HG02642 (cell line): Measurements from ENCODE around the gene PLPP7.

Experiments used
- ATAC-seq: cut with Tn5 transposase; IDR thresholded peaks from one replicate; pipeline ENCODE4 v1.9.1; 2021; ENCODE audit warnings: mild to moderate bottlenecking; ENCODE audit not compliant: unreplicated experiment, poor library complexity

PLPP7 gene

DNA sequence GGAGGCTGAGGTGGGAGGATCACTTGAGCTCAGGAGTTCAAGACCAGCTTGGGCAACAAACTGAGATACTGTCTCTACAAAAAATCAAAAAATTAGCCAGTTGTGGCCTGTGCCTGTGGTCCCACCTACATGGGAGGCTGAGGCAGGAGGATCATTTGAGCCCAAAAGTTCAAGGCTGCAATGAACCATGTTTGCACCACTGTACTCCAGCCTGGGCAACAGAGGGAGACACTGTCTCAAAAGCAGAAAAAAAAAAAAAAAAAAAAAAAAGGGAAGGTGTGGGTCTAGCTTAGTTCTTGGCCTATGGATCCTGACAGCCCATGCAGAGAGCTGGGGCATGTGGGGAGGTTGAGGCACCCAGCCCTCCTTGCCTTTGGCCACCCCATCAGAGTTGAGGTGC, 10.9 kb downstream of the PLPP7 start:
- ATAC-seq = no peak

DNA sequence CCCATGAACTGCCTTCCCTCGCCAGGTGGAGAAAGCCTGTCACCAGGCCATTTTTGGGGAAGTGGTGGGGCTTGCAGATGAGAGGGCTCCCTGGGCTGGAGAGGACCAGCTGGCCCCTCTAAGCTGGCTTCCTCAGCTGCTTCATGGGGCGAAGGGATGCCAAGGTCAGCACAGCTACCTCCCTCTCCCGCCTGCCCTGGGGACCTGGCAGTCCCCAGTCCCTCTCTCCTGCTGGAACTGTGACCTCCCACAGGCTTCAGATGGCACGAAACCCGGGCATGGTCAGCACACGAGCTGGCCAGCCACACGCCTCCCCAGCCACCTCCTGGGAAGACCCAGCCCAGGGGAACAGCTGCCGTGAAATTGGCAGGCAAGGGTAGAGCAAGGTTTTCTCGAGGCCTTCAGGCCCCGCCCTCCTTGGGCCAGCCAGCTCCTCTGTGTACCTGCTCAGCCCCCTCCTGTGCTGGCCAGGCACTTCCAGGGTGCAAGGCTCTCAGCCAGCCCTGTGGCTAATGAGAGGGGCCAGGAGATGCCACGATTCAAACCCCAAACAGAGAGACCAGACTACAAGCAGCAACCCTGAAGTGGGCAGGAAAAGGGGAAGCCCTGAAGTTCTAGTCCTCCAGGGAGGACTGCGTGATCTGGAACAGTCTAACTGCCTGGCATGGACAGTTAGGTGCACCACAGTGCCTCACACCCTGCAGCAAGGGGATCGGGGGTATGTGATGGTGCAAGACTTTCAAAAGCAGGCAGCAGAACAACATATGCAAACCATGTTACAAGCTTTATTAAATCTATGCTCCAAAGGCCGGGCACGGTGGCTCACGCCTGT, 12.9 kb downstream of the PLPP7 start:
- no peak for ATAC-seq

DNA sequence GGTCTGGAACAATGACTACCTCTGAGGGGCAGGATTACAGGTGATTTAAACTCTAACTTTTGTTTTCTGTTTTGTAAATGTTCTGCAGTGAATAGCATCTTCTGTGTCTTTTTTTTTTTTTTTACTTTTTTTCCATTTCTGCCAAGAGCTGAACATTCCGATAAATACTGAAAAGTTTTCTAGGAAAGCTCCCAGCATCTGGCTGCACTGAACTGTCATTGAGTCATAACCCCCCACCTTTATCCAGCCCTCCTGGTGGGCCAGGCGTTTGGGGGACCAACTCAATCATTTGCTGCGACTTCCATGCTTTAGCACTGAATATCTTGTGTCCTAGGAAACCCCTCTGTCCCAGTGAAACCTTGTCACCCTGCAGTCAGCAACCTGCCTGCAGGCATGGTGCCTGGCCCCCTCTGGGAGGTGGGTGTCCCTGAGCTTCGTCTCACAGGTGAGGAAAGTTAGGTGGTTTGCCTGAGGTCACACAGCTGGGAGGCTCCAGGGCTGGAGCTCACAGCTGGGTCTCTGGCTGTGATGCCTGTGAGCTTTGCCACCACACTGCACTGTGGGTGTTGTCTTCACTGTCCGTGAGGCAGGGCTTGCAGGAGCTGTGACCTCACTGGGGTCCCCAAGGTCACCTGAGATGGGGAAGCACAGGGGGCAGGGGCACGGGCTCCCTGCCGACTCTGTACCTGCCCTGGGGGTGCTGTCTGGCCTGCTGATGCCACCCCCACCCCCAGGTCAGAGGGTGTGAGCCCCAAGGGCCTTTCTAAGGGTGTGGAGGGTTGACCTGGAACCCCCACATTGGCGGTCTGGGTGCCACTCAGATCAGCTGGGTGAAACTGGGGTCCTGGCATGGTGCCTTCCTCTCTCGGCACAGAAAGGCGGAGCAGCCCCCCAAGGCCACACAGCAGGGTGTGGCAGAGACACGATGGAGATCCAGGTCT, 14.1 kb downstream of the PLPP7 start:
- no peak for ATAC-seq

DNA sequence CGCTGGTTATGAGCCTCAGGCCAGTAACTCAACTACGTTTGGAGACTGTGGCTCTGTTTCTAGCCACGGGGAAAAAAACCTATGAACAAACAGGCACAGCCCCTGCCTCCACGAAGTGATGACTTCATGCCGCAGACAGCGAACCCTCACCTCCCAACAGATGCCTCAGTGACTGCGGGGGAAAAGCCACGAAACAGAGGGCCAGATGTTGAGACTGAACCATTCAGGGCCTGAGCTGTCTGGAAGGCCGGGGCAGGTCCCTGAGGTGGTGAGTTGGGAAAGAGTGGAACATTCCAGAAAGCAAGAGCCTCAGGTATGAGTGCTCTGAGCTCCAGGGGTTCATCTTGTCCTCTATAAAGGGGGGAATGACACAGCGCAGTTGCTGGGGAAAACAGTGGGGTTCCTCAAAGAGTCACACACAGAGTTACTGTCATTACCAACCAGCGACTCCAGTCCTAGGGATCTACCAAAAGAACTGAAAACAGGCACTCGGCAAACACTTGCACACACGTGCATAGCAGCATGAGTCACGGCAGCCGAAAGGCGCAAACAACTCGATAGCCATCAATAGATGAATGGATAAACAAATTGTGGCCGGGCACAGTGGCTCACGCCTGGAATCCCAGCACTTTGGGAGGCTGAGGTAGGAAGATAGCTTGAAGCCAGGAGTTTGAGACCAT, 15.3 kb downstream of the PLPP7 start:
- no peak for ATAC-seq

DNA sequence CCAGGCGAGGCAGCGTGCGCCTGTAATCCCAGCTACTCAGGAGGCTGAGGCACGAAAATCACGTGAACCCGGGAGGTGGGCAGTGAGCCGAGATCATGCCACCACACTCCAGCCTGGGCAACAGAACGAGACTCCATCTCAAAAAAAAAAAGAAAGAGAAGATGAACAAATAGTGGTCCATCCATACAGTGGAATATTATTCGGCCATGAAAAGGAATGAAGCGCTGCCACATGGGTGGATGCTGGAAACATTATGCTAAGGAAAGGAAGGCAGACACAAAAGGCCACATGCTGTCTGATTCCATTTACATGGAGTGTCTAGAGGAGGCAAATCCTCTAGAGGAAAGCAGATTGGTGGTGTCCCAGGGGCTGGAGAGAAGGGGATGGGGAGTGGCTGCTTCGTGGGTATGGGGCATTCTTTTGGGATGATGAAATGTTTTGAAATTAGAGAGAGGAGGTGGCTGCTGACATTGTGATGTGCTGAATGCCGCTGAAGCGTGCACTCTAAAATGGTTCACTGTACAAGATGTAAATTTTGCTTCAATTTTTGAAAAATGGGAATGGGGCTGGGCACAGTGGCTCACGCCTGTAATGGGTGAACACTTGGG, 17.0 kb downstream of the PLPP7 start:
- ATAC-seq = no peak

DNA sequence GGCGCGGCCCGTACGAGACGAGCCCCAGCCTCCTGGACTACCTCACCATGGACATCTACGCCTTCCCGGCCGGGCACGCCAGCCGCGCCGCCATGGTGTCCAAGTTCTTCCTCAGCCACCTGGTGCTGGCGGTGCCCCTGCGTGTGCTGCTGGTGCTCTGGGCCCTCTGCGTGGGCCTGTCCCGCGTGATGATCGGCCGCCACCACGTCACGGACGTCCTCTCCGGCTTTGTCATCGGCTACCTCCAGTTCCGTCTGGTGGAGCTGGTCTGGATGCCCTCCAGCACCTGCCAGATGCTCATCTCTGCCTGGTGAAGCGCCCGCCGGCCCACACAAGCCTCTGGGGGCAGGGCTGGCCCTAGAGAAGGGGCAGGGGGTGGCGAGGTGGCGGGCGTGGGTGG, 18.5 kb downstream of the PLPP7 start:
- no peak for ATAC-seq

DNA sequence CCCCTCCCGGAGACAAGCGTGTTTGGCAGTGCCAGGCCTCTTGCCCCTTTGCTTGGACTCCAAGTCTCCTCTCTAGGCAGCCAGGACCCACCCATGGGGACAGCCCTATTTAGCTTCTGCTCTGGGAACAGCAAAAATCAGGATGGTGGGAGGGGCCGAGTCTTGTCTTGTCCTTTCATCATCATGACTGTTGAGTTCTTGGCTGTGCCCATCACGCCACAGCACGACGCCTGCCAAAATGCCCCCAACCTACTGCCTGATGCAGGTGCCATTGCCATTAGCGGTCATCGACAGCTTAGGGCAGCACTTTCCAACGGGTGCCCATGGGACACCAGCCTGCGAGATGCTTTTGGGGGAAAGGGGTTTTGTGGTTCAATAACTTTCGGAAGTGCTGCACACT, 18.9 kb downstream of the PLPP7 start:
- ATAC-seq = no peak

DNA sequence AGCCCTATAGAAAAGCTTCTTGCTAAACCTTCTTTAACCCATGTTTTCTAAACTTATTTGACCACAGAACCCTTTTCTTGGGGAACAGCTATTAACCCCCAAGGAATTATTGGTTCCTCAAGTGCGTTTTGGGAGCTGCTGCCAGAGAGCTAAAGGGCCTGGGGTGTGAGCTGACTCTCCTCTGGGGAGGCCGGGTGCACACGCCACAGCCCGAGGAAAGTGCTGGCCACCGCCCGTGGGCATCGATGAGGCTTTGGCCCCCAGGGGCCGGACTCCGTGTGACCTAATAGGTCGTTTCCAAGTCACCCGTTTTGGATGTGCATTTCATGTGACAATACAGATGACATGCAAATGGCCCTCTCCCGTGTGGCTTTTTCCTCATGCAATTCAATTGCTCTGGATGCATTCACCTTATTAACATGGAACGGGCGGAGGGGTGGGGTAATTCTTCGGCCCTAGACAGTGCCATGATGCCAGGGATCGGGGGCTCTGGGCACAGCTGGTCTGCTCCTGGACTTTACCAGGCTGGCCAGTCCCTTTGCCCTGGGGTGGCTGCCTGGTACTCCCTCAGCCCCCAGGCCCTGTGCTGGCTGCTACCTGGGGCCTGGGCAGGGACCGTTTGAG, 19.5 kb downstream of the PLPP7 start:
- no peak for ATAC-seq

DNA sequence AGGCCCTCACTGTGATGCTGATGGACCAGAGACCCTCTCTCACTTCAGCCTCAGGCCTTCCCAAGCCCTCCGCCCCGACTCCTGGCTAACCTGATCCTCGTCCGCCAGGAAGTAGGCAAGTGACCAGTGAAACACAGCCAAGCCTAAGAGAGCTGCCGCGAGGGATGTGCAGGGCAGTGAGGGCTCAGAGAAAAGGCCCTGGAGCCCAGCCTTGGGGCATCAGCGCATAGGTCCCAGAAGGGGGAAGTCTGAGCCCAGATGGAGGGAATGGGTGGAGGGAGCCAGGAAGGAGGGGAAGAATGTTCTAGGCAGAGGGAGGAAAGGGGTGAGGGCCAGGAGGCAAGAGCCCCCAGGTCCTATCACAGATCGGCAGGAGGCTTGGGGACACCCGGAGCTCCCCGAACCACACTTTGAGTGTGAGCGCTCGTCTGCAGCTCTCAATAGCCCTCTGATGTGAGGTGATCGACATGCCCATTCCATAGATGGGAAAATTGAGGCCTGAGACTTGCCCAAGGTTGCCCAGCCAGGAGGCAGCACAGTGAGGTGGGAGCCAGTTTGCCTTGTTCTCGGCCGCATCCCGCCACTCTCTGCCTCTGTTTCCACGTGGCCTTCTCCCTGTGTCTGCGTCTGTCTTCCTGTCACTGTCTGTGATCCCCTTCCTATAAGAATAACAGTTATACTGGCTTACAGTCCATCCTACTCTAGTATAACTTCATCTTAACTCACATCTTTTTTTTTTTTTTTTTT, 20.2 kb downstream of the PLPP7 start:
- ATAC-seq = no peak

DNA sequence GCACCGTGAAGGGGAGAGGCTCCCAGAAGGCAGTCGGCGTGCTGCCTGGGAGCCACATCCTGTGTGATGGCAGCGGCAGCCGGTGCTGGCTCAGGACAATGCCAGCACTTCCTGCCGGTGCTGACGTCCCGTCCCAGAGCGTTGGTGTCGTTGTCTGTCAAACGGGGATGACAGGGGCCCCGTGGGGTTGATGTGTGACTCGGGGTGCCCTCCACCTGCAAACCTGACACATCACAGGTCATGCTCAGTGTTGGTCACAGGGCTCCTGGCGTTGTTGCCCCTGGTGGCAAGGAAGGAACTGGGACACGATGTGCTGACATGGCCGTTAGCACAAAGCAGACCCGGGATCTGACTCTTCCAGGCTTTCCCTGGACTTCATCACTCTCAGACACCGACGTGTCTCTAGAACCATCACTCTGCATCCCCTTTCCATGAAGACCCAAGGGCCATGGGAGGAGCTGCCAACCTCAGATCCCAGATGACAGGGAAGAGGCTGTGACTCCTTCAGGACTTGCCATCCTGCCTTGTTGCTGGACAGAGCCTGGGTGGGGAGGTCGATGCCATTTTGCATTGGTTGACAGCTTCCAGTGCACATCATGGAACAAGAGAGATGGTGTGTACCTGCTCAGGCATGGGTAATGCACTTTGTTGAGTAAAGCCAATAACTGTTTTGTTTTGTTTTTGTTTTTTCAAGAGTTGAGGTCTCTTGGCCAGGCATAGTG, 21.5 kb downstream of the PLPP7 start:
- no peak for ATAC-seq

DNA sequence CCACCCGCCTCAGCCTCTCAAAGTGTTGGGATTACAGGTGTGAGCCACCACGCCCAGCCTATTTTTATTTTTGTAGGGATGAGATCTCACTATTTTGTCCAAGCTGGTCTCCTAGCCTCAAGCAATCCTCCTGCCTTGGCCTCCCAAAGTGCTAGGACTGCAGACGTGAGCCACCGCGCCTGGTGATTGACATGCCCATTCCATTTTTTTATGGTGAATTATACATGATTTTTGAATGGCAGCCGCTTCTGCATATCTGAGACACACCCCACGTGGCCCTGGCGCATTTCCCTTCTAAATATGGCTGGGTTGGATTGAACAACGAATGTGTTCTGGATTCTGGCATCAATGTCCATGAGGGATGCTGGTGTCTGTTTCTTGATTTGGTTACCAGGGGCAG, 22.7 kb downstream of the PLPP7 start:
- no peak for ATAC-seq

DNA sequence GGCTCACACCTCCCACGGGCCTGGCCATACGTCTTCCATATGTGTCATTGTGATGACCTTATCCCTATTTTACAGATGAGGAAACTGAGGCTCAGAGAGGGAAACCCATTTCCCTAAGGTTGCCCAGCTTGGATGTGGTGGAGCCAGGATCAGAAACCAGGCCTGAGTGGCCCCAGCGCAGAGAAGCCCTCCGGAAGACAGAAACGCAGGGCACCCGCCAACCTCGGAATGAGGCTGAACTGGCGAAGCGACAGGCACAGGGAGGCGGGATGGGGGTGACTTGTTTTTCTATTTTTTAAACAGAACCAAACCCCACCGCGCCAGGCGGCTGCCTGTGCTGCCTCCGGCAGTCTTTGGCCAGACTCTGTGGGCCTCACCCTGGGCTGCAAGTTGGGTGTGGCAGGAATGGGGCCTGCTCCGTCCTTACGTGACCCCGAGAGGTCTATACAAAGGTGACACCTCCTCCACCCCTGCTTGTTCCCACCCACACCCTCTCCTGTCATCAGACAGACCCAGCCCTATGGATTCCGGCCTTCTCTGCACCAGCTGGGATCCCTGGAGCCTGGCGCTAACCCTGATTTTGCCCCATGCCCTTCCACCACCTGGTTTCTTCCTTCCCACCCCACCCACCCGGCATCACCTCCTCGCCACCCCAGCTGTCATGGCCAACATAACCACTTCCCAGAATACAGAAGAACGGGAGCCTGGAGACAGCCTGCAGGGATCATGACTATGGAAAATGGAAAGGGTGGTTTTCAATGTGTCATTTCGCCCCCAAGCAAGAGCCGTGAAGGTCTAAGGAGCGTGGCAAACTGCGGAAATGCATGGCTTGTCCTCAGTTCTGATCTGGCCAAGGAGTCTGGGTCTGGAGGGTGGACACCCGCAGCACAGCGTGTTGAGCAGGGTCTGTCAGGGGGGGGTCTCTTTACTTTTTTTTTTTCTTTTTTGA, 23.6 kb downstream of the PLPP7 start:
- no peak for ATAC-seq

DNA sequence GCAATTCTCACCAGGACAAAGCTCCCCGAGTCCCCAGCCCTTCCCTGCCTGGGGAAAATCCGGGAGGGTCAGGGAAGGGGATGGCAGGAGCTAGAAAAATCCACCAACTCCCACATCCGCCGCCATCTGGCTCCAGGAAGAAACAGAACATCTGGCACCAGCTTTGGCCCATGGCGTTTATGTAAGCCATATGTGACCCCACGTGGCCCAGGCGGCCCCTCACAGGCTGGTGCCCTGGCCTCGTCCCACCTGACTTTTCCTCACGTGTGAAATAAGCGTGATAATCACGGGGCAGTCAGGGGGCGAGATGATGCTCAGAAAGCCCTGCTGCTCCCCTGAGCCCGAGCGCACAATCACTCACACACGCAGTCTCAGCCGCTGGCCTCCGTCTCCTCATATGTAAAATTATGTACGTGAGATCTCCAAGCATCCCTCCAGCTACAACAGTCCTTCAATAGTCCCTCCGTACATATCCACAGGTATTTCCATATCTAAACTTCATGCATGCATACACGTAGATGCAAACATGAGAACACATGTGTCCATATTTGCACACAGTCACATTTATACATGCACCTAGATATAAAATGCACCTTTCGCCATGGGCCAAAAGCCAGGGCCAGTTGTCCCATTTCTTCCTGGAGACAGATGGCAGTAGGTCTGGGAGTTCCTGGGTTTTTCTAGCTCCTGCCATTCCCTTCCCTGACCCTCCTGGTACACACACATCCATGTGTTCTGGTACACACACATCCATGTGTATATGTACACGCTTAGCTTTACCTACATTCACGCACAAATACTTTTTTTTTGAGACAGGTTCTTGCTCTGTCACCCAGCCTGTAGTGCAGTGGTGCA, 28.9 kb downstream of the PLPP7 start:
- no peak for ATAC-seq

DNA sequence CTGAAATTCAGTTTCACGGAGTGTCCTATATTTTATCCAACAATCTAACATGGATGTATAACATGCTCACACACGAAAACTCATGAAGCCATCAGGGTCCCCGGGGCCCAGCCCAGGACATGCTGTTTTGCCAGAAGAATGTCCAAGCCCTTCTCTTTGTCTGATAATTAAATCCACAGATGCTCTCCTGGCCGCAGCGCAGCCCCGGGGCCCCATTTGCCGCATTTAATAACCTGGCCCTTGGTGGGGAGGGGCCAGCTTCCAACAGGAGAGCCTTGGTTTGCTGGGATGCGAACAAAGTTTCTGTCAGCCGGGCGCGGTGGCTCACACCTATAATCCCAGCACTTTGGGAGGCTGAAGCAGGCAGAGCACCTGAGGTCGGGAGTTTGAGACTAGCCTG, 30.0 kb downstream of the PLPP7 start:
- ATAC-seq = no peak

DNA sequence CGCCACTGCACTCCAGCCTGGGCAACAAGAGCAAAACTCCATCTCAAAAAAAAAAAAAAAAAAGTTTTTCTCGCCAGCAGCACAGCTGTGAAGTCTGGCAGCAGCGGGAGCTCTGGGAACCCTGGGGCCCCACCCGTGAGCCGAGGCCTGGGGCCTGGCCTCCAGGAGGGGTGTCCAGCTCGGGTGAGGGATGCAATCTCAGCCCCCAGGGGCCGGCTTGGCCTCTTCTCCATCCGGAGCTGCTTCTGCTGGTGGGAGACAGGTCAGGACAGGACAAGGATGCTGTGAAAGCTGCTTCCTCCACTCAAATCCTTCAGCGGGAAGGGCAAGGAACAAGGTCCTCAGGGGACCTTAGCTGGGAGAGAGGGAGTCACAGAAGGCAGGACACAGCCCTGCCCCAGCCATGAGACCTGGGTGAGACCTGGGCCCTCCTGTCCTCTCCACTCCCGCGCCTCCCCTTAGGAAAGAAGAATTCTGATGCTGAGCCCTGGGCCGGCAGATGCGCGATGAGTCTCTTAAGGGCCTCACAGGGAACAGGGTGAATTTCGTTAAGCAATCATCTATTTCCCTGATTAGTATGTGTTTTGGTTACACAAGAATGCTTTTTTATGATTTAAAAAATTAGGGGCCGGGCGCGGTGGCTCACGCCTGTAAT, 30.6 kb downstream of the PLPP7 start:
- no peak for ATAC-seq

DNA sequence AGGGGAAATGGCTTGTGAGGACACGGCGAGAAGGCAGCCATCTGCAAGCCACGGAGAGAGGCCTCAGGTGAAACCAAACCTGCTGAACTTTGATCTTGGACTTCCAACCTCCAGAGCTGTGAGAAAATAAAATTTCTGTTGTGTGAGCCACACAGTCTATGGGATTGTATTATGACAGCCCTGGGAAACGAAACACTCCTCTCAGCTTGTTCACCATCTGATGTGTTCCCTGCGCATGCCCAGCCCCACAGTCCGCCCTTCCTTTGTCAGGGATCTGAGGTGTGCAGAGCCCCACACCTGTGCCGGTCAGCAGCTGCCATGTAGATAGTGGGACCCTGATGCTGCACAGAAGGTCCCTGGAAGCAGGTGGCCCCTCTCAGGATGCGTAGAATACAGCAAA, 34.1 kb downstream of the PLPP7 start:
- no peak for ATAC-seq
